GF-D8 (cell line): ENCODE results near the gene CCDC102A.

Experiments used
- DNase-seq: peaks from one replicate; lab custom pipeline; 2025; lab: John Stamatoyannopoulos, UW

CCDC102A gene

DNA sequence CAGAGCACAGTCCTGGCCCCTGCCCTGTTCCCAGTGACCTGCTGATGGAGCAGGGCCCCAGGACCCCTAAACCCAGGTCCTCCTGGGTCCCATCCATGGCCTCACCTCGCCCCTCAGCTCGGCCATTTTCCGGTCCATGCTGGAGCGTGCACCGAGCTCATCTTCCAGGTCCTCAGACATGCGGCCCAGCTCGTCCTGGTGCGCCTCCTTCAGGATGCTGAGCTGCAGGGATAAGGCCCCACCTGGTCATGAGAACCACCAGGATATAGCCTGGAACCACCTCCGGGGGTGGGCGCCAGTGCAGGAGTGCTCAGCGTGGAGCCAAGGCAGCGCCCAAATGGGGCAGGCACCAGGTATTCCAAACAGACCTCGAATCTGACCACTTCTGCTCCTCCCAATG is 17.9 kb downstream of the CCDC102A start:
- DNase-seq = no peak

- no peak for DNase-seq
These were observed 18.7 kb downstream of the CCDC102A start for GRCh38 chr16:57517397-57518367.

DNA sequence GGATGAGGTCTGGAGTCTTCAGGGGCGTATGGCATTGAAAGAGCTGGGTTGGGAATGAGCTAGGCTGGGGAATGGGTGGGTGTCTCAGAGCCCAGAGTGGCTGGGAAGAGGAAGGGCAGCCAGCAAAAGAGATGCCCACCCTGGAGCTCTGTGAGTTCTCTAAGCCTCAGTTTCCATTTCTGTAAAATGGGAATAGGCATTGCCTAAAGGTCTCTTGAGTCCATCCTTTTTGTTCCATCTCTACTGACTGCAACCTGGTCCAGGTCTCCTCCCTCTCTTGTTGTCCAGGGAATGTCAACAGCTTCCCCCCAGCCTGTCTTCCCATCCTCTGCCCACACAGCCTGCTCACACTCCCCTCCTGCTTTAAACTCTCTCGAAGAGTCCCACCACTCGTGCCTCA is 19.6 kb downstream of the CCDC102A start:
- no peak for DNase-seq

- no peak for DNase-seq
These were observed 20.1 kb downstream of the CCDC102A start for GRCh38 chr16:57516176-57516725.

DNA sequence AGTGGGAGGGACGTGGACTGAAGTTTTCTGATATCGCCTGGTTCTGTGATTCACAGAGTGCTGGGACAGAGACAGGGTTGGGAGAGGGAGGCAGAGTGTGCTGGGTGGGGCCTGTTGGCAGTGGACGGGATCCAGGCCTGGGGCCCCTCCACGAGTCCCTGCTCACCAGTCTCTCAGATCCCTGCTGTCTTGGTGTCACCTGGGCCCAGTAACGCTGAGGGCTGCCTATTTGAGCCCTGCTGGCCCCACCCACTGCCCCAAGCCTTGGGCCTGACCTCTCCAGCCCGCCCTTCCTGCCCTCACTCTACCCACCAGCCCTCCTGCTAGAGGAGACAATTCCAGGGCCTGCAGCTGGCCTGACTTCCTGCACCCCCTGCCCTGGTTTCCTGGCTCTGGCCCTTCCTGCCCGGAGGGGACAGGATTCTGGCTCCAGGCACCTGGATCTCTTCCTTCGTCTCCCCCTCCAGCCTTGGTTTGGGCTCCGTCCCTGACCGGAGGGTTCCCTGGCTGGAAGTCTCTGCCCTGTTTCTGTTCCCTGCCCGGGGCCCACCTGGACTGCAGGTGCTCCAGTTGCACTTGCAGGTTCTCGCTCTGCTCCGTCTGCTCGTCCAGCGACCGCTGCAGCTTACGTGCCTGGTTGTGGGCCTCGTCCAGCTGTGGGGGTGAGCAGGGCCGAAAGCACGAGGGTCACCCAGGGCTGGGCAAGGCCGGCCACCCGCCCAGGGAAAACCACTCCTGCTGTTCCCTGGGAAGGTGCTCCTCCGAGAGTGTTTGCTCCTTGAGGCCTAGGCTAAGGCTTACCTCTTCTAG is 21.4 kb downstream of the CCDC102A start:
- no peak for DNase-seq

DNA sequence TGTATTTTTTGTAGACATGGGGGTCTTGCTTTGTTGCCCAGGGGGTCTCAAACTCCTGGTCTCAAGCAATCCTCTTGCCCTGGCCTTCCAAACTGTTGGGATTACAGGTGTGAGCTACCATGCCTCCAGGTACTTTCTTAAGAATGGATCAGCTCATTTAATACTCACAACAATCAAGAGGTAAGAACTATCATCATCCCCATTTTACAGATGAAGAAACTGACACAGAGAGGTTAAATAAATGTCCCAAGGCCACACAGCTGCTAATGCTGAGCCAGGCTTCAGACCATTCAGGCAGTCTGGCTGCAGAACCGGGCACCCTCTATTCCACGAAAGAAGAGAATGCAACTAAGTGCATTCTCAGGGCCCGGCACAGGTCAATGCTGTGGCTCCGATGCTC is 22.0 kb downstream of the CCDC102A start:
- no peak for DNase-seq

- no peak for DNase-seq
These were observed 22.8 kb downstream of the CCDC102A start for GRCh38 chr16:57513371-57514102.

DNA sequence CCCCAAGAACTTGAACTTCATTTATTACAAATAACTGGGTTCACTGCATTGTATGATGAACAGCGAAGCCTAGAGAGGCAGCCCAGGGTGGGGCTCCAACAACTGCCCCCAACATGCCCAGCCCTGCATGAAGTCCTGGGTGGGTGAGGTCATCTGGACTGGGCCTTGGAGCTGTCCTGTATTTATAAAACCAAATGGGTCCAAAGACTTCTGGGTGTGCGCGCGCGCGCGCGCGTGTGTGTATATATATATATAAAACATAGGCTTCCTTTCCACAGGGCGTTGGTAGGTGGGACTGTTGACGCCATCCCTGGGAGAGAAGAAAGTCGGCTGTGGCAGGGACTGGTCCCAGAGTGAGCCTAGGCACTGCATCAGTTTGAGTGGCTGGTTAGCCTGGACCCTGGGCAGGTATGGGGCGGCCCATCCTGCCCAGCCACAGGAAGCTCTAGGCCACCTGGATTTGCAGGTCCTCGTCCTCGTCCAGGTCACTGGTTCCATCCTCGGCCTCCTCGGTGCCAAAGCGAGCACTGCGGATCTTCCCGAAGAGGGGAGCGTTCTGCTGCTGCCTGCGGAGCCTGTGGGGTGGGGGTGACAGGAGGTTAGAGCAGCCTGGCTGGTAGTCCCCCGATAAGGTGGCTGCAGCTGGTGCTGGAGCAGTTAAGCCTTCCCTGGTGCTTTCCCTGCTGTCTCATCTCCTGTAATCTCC is 23.9 kb downstream of the CCDC102A start:
- no peak for DNase-seq

DNA sequence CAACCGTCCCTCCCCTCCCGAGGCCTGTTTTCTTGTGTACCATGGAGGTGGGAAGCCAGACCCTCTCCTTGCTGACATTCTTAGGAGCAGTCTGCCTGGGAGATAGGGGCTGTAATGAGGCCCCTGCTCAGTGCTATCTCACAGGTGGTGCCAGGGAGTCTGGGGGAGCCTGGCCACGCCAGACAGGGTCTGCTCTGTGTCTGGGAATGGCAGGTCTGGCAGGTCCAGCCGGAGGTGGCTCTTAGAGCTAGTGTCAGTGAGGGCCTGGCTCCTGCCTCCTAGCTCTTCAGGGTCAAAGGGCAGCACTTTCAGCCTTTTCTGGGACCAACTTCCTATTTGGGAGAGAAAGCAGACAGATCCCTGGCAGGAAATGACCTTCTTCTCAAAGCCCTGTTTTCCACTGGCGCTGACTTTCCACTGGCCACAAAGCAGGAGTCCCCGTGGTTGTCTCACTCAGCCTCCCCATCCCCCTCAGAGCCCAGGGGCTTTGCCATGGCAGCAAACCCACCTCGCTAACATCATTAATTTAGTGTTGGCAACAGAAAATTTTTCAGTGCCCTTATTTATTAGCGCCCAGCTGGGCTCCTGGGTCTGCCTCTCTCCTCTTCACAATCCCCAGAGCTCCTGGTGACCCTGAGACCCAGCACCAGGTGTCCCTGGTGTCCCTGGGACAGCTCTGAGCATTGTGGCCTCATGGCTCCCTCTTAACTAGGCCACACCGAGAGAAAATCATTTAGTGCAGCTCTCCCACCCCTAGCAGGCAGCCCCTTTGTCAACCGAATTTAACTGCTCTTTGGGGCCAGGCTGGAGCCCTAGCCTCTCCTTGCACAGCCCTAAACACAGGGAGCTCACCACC is 26.1 kb downstream of the CCDC102A start:
- no peak for DNase-seq

- DNase-seq = no peak
These were observed 27.0 kb downstream of the CCDC102A start for GRCh38 chr16:57509231-57509923.

- no peak for DNase-seq
These were observed 28.3 kb downstream of the CCDC102A start for GRCh38 chr16:57508035-57508425.

GRCh38 chr16:57507136-57508034 is 29.0 kb downstream of the CCDC102A start:
- DNase-seq = no peak

GRCh38 chr16:57505169-57505568 is 31.2 kb downstream of the CCDC102A start:
- DNase-seq = no peak

- no peak for DNase-seq
These were observed 31.9 kb downstream of the CCDC102A start for GRCh38 chr16:57504491-57504890.

- no peak for DNase-seq
These were observed 32.4 kb downstream of the CCDC102A start for GRCh38 chr16:57504001-57504400.

GRCh38 chr16:57503366-57503765 is 33.0 kb downstream of the CCDC102A start:
- DNase-seq = no peak

DNA sequence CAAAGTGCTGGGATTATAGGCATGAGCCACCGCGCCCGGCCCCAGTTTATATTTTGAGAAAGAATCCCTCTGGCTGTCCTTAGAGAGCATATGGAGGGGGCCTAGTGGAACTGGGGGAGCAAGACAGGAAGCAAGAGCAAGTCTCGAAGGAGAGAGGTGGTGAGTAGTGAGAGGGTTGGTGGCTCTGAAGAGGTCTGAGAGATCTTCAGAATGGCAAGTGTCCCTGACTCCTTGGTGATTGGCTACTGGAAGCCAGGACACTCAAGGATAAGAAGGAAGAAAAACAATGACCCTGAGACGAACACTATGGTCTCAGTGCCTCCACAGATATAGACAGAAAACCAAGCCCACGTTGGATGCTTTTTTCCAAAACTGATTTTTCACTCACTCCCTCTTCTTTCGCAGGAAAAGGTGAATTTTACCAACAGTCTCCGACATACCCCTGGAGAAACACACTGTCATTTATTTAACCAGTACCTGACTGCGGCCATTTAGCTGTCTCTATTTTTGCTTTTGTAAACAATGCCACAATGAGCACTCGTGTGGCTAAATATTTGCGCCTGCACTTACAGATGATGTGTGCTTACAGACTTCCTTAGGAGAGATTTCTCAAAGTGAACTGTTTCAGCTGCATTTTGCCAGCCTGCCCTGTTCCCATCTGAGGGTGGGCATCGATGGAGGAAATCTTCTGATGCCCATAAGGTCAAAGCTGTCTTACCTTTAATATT is 34.2 kb downstream of the CCDC102A start:
- no peak for DNase-seq

DNA sequence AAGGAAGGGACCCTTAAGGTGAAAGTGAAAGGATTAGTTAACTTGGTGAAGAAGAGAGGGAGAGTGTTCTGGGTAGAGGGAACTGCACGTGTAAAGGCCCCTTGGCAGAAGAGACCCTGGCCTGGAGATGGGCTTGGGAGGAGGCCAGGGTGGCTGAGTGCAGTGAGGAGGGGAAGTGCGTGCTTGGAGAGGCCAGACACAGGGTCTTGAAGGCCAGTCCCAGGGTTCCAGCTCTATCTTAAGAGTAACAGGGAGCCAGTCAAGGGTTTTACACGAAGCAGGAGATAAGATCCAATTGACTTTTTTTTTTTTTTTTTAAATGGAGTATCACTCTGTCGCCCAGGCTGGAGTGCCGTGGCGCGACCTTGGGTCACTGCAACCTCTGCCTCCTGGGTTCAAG is 34.9 kb downstream of the CCDC102A start:
- DNase-seq = no peak
